ENCODE results near the gene LDLRAD4.

GRCh38 chr18:13501891-13502290 lies 283.3 kb downstream of the LDLRAD4 start:
- TF ChIP-seq FOXM1 (IDR thresholded peaks at IDR 0.05; ENCODE audit: low read depth) (no peak), FOXM1 (CRISPR knock-in tag; IDR thresholded peaks at IDR 0.05; ENCODE audit: low read depth) (no peak), HBP1 (CRISPR knock-in tag; IDR thresholded peaks at IDR 0.05) (no peak), NR4A1 (CRISPR knock-in tag; IDR thresholded peaks at IDR 0.05) (no peak), NR4A1 (tag; IDR thresholded peaks at IDR 0.05) (no peak), EP400 (IDR thresholded peaks at IDR 0.05) (no peak), JUND (IDR thresholded peaks at IDR 0.05; ENCODE audit: borderline replicate concordance, low read depth, low read length) (no peak), JUND (tag; IDR thresholded peaks at IDR 0.05; ENCODE audit: borderline replicate concordance, low read depth, low read length) (no peak), TBL1XR1 (IDR thresholded peaks at IDR 0.05; ENCODE audit: low read length in 2 of 2) (no peak), KDM1A (IDR thresholded peaks at IDR 0.05) (no peak), ZNF232 (CRISPR knock-in tag; IDR thresholded peaks at IDR 0.05) (no peak), HNRNPL (IDR thresholded peaks at IDR 0.05; ENCODE audit: low read depth, low read length) (no peak), CEBPB (tag; IDR thresholded peaks at IDR 0.05) (no peak), USF1 (CRISPR knock-in tag; IDR thresholded peaks at IDR 0.05) (no peak), GABPA (tag; conservative IDR thresholded peaks at IDR 0.05; ENCODE audit: low read depth) (no peak)

Measured in K562 (cell line).